Activated CD8-positive, alpha-beta memory T cell treated with anti-CD3 and anti-CD28 coated beads, Interleukin-2, amount 50 U/mL, for 1 hour (primary cell): Measurements from ENCODE around the gene CCDC88C.
"Not testable (repeated sequence)": the region's sequence is repeated elsewhere in the genome, so short reads cannot be mapped to it uniquely, and the experiment has no call there.

Source experiments
- DNase-seq: peaks from one replicate; pipeline ENCODE4 v3.0.0-alpha.2; 2020; ENCODE audit errors: extremely low read depth

Gene CCDC88C, protein sequence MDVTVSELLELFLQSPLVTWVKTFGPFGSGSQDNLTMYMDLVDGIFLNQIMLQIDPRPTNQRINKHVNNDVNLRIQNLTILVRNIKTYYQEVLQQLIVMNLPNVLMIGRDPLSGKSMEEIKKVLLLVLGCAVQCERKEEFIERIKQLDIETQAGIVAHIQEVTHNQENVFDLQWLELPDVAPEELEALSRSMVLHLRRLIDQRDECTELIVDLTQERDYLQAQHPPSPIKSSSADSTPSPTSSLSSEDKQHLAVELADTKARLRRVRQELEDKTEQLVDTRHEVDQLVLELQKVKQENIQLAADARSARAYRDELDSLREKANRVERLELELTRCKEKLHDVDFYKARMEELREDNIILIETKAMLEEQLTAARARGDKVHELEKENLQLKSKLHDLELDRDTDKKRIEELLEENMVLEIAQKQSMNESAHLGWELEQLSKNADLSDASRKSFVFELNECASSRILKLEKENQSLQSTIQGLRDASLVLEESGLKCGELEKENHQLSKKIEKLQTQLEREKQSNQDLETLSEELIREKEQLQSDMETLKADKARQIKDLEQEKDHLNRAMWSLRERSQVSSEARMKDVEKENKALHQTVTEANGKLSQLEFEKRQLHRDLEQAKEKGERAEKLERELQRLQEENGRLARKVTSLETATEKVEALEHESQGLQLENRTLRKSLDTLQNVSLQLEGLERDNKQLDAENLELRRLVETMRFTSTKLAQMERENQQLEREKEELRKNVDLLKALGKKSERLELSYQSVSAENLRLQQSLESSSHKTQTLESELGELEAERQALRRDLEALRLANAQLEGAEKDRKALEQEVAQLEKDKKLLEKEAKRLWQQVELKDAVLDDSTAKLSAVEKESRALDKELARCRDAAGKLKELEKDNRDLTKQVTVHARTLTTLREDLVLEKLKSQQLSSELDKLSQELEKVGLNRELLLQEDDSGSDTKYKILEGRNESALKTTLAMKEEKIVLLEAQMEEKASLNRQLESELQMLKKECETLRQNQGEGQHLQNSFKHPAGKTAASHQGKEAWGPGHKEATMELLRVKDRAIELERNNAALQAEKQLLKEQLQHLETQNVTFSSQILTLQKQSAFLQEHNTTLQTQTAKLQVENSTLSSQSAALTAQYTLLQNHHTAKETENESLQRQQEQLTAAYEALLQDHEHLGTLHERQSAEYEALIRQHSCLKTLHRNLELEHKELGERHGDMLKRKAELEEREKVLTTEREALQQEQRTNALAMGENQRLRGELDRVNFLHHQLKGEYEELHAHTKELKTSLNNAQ (N-terminal part only)

GRCh38 chr14:91417120-91417982 lies at the start of gene CCDC88C:
CCDC88C (minus strand) TSS chr14:91417820; CDS start chr14:91417690, 130 bp downstream.
- DNase-seq: no peak

GRCh38 chr14:91466192-91466591 lies 48.6 kb upstream of the CCDC88C start:
- no peak for DNase-seq

DNA sequence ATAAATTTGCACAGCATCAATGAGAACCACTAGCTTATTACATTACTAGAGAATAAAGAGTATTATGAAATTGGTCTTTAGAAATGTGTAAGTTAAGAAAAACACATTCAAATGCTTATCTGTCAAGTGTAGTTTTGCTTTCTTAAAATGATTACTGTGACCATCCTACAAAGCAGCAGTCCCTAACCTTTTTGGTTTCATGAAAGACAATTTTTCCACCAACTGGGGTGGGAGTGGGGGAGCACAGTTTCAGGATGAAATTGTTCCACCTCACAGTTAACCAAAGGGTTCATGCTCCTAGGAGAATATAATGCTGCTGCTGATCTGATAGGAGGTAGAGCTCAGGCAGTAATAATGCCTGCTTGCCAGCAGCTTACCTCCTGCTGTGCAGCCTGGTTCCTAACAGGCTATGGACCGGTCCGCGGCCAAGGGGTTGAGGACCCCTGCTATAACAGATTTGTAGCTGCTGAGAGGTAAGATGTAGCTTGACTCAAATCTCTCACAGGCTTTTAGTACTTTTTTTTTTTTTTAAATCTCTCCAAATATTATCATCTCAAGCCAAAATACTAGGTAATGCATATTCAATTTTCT lies 47.1 kb upstream of the CCDC88C start:
- no peak for DNase-seq

GRCh38 chr14:91458612-91459011 lies 41.0 kb upstream of the CCDC88C start:
- no peak for DNase-seq

- no peak for DNase-seq
These were observed 38.7 kb upstream of the CCDC88C start for GRCh38 chr14:91456283-91456682.

DNA sequence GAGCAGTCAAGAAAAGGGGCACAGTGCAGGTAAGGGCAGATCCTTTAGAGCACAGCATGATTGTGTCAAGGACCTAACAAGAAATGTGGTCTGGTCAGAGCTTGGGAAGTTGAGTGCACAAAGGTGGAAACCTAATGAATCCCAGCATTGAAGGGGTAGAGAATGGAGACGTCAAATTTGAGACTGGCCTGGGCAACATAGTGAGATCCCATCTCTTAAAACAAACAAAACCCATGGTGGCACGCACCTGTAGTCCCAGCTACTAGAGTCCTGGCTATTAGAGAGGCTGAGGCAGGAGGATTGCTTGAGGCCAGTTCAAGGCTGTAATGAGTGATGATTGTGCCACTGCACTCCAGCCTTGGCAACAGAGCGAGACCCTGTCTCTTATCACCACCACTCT lies 37.0 kb upstream of the CCDC88C start:
- DNase-seq: no peak

- DNase-seq: no peak
These were observed 36.5 kb upstream of the CCDC88C start for GRCh38 chr14:91454155-91454554.

DNA sequence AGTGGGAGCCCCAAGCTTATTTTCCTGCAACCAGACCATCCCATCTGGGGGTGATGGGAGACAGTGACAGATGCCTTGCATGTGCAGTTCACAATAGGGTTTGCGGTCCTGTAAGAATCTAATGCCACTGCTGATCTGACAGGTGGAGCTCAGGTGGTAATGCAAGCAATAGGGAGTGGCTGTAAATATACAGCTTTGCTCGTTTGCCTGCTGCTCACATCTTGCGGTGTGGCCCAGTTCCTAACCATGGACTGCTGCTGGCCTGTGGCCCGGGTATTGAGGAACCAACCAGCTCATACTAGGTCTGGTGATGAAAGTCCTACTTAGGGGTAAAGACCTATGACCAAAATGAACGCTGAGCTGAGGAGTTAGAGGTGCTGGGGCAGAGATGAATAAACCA lies 36.1 kb upstream of the CCDC88C start:
- DNase-seq: no peak

- DNase-seq: no peak
These were observed 26.9 kb upstream of the CCDC88C start for GRCh38 chr14:91444335-91445020.

DNA sequence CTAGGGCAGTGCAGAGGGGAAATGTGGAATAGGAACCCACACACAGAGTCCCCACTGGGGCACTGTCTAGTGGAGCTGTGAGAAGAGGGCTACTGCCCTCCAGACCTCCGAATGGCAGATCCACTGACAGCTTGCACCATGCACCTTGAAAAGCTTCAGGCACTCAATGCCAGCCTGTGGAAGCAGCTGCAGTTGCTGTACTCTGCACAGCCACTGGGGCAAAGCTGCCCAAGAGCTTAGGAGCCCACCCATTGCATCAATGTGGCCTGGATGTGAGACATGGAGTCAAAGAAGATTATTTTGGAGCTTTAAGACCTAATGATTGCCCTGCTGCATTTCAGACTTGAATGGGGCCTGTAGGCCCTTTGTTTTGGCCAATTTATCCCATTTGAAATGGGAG lies 21.7 kb upstream of the CCDC88C start:
- DNase-seq: no peak

DNA sequence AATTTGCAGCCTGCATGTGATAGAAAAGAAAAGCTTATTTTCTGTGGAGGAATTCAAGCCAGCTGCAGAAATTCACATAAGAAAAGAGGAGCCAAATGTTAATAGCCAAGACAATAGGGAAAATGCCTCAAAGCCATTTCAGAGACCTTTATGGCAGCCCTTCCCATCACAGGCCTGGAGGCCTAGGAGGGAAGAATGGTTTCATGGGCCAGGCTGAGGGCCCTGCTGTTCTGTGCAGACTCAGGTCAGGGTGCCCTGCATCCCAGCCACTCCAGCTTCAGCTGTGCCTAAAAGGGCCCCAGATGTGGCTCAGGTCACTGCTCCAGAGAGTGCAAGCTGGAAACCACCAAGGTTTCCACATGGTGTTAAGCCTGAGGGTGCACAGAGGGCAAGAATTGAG lies 21.2 kb upstream of the CCDC88C start:
- no peak for DNase-seq

- not testable (repeated sequence) for DNase-seq
These were observed 18.6 kb upstream of the CCDC88C start for GRCh38 chr14:91436266-91436665.

DNA sequence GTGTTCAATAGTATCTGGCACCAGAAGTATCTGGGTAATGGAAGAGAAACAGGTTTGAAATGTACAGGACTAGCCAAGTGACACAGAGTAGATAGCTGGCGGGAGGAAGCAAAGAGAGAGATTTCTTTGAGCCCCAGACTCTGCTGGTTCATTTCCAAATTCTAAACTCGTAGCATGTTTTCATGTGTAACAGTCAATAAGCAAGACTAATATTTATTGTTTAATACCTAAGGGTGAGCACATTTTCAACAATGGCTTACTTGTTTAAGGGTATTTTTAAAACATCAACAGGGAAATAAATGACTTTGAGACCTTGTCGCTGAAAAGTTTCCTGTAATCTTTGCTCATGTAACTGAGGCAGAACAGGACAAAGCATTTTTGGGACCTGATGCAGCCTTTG lies 11.8 kb upstream of the CCDC88C start:
- no peak for DNase-seq

GRCh38 chr14:91428931-91429330 lies 11.3 kb upstream of the CCDC88C start:
- DNase-seq: not testable (repeated sequence)

DNA sequence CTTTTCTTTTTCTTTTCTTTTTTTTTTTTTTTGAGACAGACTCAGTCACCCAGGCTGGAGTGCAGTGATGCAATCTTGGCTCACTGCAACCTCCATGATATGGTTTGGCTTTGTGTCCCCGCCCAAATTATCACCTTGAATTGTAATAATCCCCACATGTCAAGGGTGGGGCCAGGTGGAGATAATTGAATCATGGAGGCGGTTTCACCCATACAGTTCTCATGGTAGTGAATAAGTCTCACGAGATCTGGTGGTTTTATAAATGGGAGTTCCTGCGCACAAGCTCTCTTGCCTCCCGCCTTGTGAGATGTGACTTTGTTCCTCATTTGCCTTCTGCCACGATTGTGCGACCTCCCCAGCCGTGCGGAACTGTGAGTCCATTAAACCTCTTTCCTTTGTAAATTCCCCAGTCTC lies 7.9 kb upstream of the CCDC88C start:
- not testable (repeated sequence) for DNase-seq

GRCh38 chr14:91424813-91425530 lies 7.4 kb upstream of the CCDC88C start:
- DNase-seq: no peak

DNA sequence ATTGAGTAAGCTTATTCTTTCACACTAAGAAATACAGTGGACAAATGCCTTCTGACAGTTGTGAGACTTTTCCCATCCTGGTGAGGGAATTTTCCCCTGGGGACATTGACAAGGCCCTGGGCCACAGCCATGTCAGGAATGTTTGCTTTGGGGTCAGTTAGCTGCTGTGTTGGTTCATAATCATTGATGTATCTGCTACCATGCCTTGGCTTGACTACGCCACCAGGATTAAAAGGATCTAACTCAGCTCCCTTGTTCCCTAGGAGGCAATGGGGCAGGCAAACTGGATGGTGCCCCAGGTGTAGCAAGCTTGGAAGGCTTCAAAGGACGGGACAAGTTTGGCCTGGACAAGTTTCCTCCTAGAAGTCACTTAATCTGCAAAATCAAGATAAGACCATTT lies 3.1 kb upstream of the CCDC88C start:
- DNase-seq: no peak

GRCh38 chr14:91419451-91419850 lies 1.8 kb upstream of the CCDC88C start:
- DNase-seq: no peak

- DNase-seq: no peak
These were observed 1.4 kb upstream of the CCDC88C start for GRCh38 chr14:91419044-91419397.
